NOMO-1 treated with DMSO at 0.1 percent for 48 hours (cell line): Measurements from ENCODE around the gene MDM2.
A peak's percentile ranks its signal among the peaks of the same experiment; 100 is the strongest.

ENCODE experiments used
- DNase-seq: peaks from one replicate; lab custom pipeline; 2025; ENCODE audit not compliant: unreplicated experiment; lab: John Stamatoyannopoulos, UW

MDM2 gene

DNA sequence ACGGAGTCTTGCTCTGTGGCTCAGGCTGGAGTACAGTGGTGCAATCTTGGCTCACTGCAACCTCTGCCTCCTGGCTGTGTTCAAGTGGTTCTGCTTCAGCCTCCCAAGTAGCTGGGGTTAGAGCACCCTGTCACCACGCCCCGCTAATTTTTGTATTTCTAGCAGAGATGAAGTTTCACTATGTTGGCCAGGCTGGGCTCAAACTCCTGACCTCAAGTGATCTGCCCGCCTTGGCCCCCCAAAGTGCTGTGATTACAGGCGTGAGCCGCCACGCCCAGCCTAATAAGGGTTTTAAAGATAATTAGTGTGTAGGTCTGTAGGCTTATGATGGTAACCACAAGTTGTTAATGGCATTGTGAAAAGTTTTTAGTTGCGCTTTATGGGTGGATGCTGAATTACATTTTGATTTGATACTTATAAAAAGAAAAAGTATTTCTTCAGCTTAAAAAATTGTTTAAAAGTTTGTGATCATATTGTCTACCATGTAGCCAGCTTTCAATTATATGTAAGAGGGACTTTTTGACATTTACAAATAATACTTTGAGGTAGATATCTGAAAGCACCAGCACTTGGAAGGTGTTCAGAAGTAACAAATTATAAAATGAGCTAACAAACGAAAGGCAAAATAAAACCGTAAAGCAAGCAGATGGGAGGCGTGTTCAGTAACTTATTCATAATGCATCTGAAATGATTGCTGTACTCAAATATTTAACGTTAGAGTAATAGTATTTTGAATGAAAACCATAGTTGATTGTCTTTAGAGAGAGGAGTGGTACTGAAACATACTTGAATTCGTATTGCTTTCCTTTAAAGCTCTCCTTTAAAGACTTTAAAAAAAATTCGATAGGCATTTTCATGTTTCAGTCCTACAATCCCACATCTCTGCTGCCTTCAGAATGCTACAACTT lies 37.1 kb downstream of the MDM2 start:
- DNase-seq = no peak

- no peak for DNase-seq
Observed at GRCh38 chr12:68846811-68847210, 38.8 kb downstream of the MDM2 start.

GRCh38 chr12:68850390-68850789 lies 42.4 kb downstream of the MDM2 start:
- DNase-seq = no peak

DNA sequence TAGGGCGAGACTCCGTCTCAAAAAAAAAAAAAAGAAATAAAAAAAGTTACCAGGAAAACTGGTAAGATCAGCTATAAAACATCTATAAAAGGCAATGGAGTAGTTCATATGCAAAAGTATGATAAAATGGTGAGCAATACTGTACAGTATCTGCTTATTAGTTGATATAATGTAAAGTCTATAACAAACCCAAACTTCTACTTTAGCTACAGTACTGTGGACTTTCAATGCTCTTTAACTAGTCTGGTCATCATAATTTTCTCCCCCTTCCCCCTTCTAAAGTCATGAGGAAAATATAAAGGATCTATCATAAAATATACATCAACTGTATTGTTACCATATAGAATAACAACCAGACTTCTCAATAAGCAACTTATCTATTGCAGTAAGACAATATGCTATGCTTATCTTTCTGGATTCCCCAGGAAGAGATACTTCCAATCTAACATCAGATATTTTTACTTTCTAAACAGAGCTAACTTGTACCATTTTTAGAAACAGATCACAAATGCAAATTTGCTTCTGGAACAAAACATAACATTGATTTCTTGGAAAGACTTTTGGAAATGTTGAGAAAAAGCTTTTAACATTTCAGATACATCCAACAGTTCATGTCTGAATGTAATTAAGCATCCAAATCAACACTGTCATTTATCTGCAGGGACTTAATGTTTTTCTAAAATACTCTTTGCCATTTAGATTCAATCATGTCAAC lies 43.8 kb downstream of the MDM2 start:
- no peak for DNase-seq

GRCh38 chr12:68853396-68854077 lies 45.6 kb downstream of the MDM2 start:
- no peak for DNase-seq

DNA sequence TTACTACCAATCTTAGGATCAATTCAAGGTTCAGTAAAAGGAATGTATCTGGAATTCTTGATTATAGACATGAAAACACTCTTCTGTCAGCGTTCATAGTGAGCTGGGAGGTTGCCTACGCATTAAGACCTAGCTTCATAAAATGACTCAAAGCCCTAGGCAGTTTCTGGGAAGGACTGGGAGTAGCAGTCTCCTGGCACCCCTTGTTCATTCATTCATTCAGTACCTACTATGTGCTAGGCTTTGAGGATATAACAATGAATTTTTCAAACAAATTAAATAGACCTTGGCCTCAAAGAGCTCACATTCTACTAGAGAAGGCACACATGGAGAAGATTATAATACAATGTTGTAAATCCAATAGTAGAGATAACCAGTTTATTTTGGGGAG lies 46.1 kb downstream of the MDM2 start:
- DNase-seq = no peak

- no peak for DNase-seq
Observed at GRCh38 chr12:68854554-68854953, 46.6 kb downstream of the MDM2 start.

- no peak for DNase-seq
Observed at GRCh38 chr12:68855111-68855510, 47.1 kb downstream of the MDM2 start.

DNA sequence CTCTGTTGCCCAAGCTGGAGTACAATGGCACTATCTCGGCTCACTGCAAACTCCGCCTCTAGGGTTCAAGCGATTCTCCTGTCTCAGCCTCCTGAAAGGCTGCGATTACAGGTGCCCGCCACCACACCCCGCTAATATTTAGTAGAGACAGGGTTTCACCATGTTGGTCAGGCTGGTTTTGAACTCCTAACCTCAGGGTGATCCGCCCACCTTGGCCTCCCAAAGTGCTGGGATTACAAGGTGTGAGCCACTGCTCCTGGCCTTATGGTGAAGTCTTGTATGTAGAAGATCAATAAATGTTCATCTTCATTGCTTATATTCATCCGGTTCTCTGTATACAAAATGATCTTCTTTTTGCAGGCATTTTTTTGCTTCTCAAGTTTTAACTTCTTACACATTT lies 47.8 kb downstream of the MDM2 start:
- no peak for DNase-seq

- DNase-seq = no peak
Observed at GRCh38 chr12:68856510-68856909, 48.5 kb downstream of the MDM2 start.

GRCh38 chr12:68861890-68862289 lies 53.9 kb downstream of the MDM2 start:
- DNase-seq = no peak

DNA sequence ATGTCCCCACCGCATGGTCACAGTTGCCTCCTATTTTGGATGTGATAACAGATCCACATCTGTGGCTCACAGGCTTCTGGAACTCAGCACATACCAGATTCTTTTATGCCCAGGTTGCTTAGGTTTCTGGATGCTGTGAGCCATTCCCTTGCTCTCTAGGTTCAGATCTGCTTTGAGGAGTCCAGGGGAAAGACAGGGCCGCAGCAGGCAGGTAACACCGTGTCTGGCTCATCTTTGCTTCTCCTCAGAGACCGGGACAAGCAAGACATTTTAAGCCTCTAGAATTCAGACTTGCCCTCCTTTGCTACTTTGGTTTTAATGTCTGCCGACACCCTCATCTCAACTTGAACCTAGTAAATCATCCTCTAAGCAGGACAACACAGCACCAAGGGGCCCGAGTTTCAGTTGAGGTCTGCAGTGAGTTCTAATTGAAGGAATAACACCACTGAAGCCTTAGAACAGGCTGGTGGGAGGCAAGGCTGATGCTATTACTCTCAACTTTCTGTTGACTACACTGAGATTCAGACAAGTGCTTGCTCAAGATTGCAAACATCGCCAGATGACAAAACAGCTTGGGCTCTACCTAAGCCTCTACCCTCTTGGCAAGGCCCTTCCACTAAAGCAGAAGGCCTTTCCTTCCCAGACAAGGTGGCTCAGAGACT lies 55.3 kb downstream of the MDM2 start:
- DNase-seq = no peak

DNA sequence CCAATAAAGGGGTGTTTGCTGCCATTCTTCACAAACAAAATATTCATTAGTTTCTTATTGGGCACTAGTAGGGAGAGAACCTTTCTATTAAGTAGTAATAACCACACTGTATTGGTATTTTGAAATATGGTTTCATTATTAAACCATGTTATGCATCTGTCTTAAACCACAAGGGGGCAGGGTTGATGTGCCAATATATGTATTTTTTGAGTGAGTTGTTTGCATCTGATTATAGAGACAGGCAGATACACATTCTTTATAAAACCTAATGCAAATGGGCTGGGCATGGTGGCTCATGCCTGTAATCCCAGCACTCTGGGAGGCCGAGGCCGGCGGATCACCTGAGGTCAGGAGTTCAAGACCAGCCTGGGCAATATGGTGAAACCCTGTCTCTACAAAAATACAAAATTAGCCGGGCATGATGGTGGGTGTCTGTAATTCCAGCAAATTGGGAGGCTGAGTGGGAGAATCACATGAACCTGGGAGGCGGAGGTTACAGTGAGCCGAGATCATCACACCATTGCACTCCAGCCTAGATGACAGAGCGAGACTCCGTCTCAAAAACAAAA lies 56.0 kb downstream of the MDM2 start:
- DNase-seq = peak; percentile 45

- DNase-seq = no peak
Observed at GRCh38 chr12:68864604-68865003, 56.6 kb downstream of the MDM2 start.

DNA sequence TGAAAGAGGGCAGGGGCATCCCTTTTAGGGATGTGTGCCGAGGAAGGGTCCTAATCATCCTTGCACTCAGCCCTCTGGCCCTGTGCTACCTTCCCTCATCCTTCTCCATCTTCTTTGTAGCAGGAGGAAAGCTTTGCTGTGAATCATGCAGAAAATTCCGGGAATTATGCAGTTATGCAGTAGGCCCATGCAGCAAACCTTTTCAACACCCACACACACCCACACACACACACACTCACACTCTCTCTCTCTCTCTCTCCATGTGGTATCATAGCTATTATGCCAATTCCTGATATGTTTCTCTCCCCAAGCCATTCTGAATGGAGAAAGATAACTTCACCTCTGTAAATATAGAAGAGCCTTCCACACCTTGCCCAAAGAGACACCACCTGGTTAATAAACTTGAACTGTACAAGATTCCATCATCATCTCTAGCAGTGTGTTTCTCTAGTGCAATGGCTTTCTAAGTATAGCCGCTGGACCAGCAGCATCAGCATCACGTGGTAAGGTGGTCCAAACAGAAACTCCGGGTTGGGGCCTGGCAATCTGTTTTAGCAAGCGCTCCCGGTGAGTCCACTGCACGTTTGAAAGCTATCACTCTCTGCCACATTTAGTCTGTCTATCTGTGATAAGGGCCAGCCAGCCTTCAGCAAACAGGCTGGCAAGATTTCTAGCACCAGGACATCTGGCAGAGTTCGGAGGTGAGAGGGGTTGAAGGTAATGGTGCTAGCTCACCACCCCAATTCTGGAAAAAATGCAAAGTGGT lies 57.6 kb downstream of the MDM2 start:
- DNase-seq = no peak

DNA sequence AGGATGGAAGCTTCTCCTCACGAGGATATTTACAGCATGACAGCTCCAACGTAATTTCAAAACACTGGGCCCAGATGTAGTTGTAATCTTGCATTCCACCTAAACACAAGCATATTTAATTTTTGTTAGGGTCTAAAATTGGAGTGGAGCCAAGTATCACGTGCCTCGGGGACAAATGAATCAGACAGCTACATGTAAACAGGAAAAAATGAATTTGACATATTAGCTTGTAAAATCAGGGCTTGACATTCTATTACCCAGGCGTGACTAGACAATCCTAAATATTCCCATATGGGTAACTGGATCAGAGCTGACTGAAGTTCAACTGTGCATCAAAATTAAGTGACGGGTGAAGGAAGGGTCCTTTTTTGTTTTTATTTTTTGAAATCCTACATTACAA lies 59.0 kb downstream of the MDM2 start:
- DNase-seq = no peak

- no peak for DNase-seq
Observed at GRCh38 chr12:68867606-68868005, 59.6 kb downstream of the MDM2 start.

DNA sequence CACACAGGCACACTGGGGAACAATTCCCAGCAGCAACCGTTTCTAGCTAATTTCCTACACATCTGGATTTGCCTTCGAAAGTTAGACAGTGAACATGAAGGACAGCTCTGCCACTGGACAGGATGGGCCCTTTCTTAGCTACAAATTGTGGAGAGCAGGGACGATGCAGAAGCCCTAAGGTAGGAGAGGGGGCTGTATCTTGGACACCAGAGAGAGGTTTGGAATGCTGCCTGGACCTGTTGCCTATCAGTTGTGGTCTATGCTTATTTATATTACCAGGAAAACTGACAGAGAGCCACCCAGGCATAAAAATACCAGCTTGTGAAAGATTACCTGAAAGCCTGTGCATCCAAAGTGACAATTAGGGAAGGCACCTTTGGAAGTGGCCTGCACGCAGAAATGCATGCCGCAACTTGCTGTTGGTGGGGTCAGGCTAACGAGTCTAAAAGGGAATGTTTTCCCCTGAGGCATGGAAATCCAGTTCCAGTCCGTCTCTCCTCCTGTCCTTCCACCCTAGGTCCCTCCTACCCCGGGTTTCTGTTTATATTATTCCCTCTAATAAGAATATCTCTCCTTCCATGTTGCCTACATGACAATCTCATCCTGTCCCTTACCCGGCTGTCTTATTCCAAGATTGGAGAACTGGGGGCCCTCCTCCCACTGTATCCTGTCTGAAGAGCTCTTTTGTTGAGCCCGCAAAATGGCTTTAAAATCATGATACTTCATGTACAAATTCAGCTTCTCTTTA lies 60.2 kb downstream of the MDM2 start:
- no peak for DNase-seq

- DNase-seq = no peak
Observed at GRCh38 chr12:68870011-68870410, 62.0 kb downstream of the MDM2 start.

GRCh38 chr12:68870443-68870842 lies 62.5 kb downstream of the MDM2 start:
- no peak for DNase-seq
